ENCODE data around the gene ID4. TPM values are rescaled to one million over a fixed set of nuclear protein-coding genes. Genes with fewer than 3 reads are reported as not detected.

Gene ID4
- total and polyA plus RNA-seq, 2 donors (not counting 3 experiments of a cell fraction or from before 2014, with no cell fraction given) = not detected

DNA sequence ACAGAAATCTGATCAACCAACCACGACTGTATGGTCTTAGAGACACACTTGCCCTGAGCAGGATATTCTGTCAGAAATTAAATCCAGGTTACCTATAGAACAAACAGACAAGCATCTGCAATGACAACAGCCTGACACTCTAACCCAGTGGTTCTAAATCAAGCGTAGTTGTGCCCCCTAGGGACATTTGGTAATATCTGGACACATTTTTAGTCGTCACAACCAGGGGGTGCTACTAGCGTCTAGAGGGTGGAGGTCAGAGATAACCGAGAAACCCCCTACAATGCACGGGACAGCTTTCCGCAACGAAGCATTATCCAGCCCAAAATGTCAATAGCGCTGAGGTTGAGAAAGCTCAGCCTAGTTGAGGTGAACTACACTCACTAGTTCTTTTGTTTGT, 32.3 kb downstream of the ID4 start:
- Histone ChIP-seq H3K4me1 (ENCODE audit: control insufficient read depth, extremely low read depth, insufficient read depth, low read length) (no peaks in the 10 kb centered on the region), H3K27me3 (ENCODE audit: control insufficient read depth in 2 of 2, insufficient read depth in 2 of 2, low read length in 2 of 2) (no peaks in the 10 kb centered on the region), H3K9me1 (replicated peaks; ENCODE audit: control insufficient read depth, extremely low read depth, insufficient read depth, low read length) (no peaks in the 10 kb centered on the region), H3K9ac (replicated peaks; ENCODE audit: extremely low read depth, insufficient read depth, low read length) (no peak overlapping the region), H3K9me3 (replicated peaks; ENCODE audit: control insufficient read depth, insufficient read depth, low read length) (no peaks in the 10 kb centered on the region), H3K4me3 (replicated peaks in 1 of 3; ENCODE audit: insufficient read depth in 1 of 3, low read depth in 1 of 3, low read length in 3 of 3) (no peak overlapping the region), H3K27ac (ENCODE audit: insufficient read depth, low read depth, low read length) (no peak overlapping the region), H4K20me1 (replicated peaks; ENCODE audit: control insufficient read depth, extremely low read depth, insufficient read depth, low read length) (no peaks in the 10 kb centered on the region), H3K79me2 (ENCODE audit: control insufficient read depth, insufficient read depth, low read length) (no peaks in the 10 kb centered on the region), H3K36me3 (ENCODE audit: control insufficient read depth in 2 of 2, extremely low read depth in 1 of 2, insufficient read depth in 2 of 2, low read length in 2 of 2) (no peaks in the 10 kb centered on the region), H3K4me2 (ENCODE audit: insufficient read depth, low read length) (no peak overlapping the region), H2AFZ (ENCODE audit: low read depth, low read length) (no peak overlapping the region)
- TF ChIP-seq POLR2A (IDR thresholded peaks at IDR 0.05; ENCODE audit: low read depth, low read length) (no peak), EZH2 (IDR thresholded peaks at IDR 0.05; ENCODE audit: borderline replicate concordance, low read depth, low read length, severe bottlenecking) (no peak), MYC (IDR thresholded peaks at IDR 0.05; ENCODE audit: low read depth, low read length) (no peak), JUN (IDR thresholded peaks at IDR 0.05; ENCODE audit: borderline replicate concordance, insufficient read depth, insufficient read length, low read depth) (no peak), GATA2 (IDR thresholded peaks at IDR 0.05; ENCODE audit: insufficient read depth, insufficient read length, low read depth, low read length) (no peak), POLR2AphosphoS5 (IDR thresholded peaks at IDR 0.05; ENCODE audit: insufficient read depth, low read depth, low read length) (no peak), FOS (IDR thresholded peaks at IDR 0.05; ENCODE audit: borderline replicate concordance, insufficient read depth, low read length) (no peak), MAX (IDR thresholded peaks at IDR 0.05; ENCODE audit: insufficient read depth, insufficient read length) (no peak)
- TF ChIP-seq, protein P1, sequence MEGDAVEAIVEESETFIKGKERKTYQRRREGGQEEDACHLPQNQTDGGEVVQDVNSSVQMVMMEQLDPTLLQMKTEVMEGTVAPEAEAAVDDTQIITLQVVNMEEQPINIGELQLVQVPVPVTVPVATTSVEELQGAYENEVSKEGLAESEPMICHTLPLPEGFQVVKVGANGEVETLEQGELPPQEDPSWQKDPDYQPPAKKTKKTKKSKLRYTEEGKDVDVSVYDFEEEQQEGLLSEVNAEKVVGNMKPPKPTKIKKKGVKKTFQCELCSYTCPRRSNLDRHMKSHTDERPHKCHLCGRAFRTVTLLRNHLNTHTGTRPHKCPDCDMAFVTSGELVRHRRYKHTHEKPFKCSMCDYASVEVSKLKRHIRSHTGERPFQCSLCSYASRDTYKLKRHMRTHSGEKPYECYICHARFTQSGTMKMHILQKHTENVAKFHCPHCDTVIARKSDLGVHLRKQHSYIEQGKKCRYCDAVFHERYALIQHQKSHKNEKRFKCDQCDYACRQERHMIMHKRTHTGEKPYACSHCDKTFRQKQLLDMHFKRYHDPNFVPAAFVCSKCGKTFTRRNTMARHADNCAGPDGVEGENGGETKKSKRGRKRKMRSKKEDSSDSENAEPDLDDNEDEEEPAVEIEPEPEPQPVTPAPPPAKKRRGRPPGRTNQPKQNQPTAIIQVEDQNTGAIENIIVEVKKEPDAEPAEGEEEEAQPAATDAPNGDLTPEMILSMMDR (IDR thresholded peaks at IDR 0.05; ENCODE audit: extremely low read depth in 1 of 2, insufficient read depth in 1 of 2, low read depth in 1 of 2, low read length in 2 of 2) = no peak
- intact Hi-C loops (cut with micrococcal nuclease) (no loop called here), dilution Hi-C loops (cut with MboI; ENCODE audit: extremely low pct_ligation_motif_present, low sequenced_read_pairs) (no loop called here)
- CTCF ChIA-PET = no interaction called here
- FAIRE-seq = no peak
- no TSS peak for BruUV-seq (replicated peaks)
- POLR2A ChIA-PET = no interaction called here
- DNase-seq (ENCODE audit: low read depth, low spot score) = no peak

Measured in endothelial cell of umbilical vein (primary cell).